SHP77 treated with DMSO at 0.1 percent for 48 hours (cell line): Measurements from ENCODE around the gene TRIM37.
"Not testable (repeated sequence)": the region's sequence is repeated elsewhere in the genome, so short reads cannot be mapped to it uniquely, and the experiment has no call there.

ENCODE experiments used
- DNase-seq: peaks from one replicate; lab custom pipeline; 2025; lab: John Stamatoyannopoulos, UW

The TRIM37 gene

GRCh38 chr17:59106463-59107305 lies at the start of gene TRIM37:
Gene TRIM37, minus strand, starts transcription at chr17:59106880. Its CDS starts 419 bp downstream, at chr17:59106461.
- DNase-seq: peak; percentile 99

- DNase-seq: peak; percentile 99
Measured at GRCh38 chr17:59155439-59156177, 48.9 kb upstream of the TRIM37 start, which contains the start of gene PRR11. Gene PRR11, plus strand, starts transcription at chr17:59155746. Its CDS starts 14,007 bp downstream, at chr17:59169753.

DNA sequence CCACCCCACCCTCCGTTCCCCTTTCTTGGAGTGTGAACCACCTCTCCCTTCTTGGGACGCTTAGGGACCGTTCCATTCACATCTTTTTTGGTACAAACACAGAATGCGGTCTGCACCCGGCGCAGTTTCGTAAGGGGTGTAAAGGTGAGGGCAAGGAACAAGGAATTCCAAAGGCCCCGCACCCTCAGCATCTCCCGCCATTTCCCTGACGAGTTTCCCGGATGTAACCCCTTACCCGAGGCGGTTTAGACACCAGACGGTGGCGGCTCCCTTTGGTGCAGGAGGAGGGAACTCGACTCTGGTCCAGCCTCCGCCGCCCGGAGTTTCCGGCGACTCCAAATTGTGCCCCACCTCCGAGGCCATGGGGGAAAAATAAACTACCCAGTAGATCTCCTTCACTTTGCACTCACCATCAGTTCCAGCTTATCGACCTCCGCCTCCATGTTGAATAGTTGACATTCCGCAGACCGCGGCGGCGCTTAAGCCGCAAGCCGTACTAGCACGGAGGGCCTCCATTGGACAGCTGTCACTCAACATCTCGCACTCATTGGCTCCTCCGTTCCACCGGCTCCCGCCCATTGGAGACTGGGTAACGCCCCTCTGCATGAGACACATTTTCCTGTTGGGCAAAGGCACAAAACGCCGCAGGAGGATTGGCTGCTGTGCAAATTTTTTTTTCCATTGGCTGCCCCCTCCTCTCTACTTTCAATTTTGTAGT lies 48.2 kb upstream of the TRIM37 start, which contains the start of gene SKA2:
Gene SKA2 (minus strand): TSS at position 466 of the 718 bp plus-strand sequence. CDS start 23 bp downstream, at position 443.
- peak; percentile 80 for DNase-seq

GRCh38 chr17:59154292-59154720 lies 47.6 kb upstream of the TRIM37 start:
- no peak for DNase-seq

- no peak for DNase-seq
Measured at GRCh38 chr17:59152925-59153324, 46.2 kb upstream of the TRIM37 start.

DNA sequence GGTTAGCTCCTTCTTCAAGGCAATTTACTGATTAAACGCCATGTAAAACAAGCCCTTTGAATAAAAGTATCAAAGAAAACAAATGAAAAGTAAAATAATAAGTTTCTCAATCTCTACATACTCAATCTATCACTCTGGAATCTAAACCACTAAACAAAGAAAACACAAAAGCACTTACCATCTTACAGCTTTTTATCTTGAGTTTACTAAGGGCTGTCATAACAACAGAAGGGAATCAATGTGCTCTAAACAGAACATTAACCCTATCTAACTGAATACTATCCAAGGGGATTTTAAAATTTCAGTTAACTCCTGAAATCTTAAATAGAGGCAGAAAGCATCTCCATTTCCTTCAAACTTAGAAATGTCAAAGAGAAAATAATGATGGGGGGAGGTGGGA lies 44.9 kb upstream of the TRIM37 start:
- no peak for DNase-seq

DNA sequence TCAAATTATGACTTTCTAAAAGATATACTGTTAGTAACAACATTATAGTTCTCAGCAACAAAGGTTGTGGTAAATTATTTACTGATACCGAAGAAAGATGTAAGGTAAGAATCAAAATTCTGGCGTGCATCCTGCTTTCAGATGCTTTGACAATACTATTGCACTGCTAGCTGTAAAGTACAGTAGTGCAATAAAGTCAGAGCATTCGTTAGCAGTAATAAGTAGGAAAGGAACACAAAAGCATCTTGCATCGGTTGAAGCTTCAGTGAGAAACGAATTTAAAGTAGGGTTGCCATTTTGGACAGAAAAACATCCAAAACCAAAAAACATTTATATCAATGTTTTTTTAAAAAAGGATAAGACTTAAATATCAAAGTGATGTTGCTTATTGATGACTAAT lies 44.3 kb upstream of the TRIM37 start:
- no peak for DNase-seq

DNA sequence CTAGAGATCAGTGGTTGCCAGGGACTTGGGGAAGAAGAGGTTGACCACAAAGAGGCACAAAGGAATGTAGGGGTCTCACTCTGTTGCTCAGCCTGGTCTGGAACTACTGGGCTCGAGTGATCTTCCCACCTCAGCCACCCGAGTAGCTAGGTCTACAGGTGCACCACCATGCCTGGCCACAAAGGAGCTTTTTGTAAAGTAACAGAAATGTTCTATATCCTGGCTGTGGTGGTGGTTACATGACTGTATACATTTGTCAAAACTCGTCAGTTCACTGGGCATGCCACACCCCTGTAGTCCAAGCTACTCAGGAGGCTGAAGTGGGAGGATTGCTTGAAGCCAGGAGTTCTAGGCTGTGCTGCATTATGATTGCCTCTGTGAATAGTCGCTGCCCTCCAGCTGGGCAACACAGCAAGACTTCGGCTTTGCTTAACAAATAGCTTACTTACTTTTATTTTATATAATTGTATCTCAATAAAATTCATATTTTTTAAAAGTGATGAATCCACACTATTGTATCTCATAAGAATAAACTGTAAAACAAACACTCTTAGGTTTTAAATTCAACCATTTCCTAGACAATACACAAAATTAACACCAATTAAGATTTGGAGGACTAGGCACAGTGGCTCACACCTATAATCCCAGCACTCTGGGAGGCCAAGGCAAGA lies 43.3 kb upstream of the TRIM37 start:
- DNase-seq: no peak

GRCh38 chr17:59149051-59149450 lies 42.4 kb upstream of the TRIM37 start:
- no peak for DNase-seq

DNA sequence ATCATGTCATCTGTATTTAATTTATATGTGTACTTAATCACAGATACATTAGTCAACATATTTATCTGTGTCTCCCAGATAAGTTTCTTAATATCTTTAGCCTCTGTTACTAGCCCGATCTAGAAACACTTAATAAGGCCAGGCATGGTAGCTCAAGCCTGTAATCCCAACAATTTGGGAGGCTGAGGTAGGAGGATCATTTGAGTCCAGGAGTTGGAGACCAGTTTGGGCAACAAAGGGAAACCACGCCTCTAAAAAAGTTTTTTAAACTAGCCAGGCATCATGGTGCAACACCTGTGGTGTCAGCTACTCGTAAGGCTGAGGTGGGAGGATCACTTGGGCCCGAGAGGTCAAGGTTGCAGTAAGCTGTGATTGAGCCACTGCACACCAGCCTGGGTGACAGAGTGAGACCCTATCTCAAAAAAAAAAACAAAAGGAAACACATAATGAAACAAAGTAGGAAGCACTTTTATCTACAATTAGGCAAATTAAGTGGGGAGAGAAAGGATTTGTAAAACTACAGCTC lies 39.0 kb upstream of the TRIM37 start:
- DNase-seq: no peak

- no peak for DNase-seq
Measured at GRCh38 chr17:59141860-59142259, 35.2 kb upstream of the TRIM37 start.

- no peak for DNase-seq
Measured at GRCh38 chr17:59139939-59140338, 33.3 kb upstream of the TRIM37 start.

GRCh38 chr17:59138339-59138738 lies 31.7 kb upstream of the TRIM37 start:
- not testable (repeated sequence) for DNase-seq

DNA sequence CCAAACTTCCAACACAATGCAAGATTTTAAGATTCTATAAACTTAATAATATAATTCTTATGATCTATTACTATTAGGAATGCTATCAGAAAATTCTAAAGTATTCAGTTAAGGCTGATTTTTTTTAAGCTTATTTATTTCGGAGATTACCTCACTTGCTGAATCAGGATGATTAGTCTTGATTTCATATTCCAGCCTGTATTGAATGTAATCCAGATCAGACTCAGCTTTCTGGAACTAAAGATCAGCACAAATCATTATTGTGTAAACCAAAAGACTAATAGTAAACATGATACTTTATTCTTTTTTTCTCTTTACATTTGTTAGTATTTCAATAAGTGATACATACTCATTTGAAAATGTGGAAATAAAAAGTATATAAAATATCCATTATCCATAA lies 24.5 kb upstream of the TRIM37 start:
- DNase-seq: no peak

DNA sequence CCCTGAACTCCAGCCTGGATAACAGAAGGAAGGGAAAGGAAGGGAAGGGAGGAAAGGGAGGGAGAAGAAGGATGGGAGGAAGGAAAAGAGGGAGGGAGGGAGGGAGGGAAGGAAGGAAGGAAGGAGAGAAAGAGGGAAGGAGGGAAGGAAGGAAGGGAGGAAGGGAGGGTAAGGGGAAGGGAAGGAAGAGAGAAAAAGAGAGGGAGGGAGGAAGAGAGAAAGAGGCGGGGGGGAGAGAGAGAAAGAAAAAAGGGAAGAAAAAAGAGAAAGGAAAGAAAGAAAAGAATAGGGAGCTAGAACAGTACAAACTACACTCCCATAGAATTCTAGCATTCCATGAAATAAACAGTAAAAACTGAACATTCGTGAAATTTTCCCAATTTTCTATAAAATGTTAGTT lies 23.1 kb upstream of the TRIM37 start:
- DNase-seq: no peak

- DNase-seq: no peak
Measured at GRCh38 chr17:59126809-59127417, 20.2 kb upstream of the TRIM37 start.

- DNase-seq: no peak
Measured at GRCh38 chr17:59124665-59125064, 18.0 kb upstream of the TRIM37 start.

- DNase-seq: no peak
Measured at GRCh38 chr17:59121901-59122480, 15.3 kb upstream of the TRIM37 start.

- no peak for DNase-seq
Measured at GRCh38 chr17:59115474-59115873, 8.8 kb upstream of the TRIM37 start.

GRCh38 chr17:59111539-59111938 lies 4.9 kb upstream of the TRIM37 start:
- no peak for DNase-seq

- no peak for DNase-seq
Measured at GRCh38 chr17:59110973-59111372, 4.3 kb upstream of the TRIM37 start.
